Endometrial microvascular endothelial cells (primary cell): ENCODE data around the gene MBTPS2. TPM values are rescaled to one million over a fixed set of nuclear protein-coding genes. Genes with fewer than 3 reads are reported as not detected.
"Not testable (repeated sequence)": the region's sequence is repeated elsewhere in the genome, so short reads cannot be mapped to it uniquely, and the experiment has no call there.

Source experiments
- in situ Hi-C: cut with HindIII; loops from 2 replicates; pipeline ENCODE4 v1.10.0; 2017; ENCODE audit warnings: low sequenced_read_pairs, low pct_unique_long_range_greater_than_20kb; ENCODE audit errors: inconsistent ontology term
- total RNA-seq: library from RNA; depleted of rRNA; stranded (reverse); fragments of >200 nt; gene quantifications from one replicate; pipeline ENCODE4 v1.2.3, GENCODE V29; 2015; ENCODE audit errors: inconsistent ontology term

MBTPS2 gene
- 11.7 TPM for total RNA-seq

DNA sequence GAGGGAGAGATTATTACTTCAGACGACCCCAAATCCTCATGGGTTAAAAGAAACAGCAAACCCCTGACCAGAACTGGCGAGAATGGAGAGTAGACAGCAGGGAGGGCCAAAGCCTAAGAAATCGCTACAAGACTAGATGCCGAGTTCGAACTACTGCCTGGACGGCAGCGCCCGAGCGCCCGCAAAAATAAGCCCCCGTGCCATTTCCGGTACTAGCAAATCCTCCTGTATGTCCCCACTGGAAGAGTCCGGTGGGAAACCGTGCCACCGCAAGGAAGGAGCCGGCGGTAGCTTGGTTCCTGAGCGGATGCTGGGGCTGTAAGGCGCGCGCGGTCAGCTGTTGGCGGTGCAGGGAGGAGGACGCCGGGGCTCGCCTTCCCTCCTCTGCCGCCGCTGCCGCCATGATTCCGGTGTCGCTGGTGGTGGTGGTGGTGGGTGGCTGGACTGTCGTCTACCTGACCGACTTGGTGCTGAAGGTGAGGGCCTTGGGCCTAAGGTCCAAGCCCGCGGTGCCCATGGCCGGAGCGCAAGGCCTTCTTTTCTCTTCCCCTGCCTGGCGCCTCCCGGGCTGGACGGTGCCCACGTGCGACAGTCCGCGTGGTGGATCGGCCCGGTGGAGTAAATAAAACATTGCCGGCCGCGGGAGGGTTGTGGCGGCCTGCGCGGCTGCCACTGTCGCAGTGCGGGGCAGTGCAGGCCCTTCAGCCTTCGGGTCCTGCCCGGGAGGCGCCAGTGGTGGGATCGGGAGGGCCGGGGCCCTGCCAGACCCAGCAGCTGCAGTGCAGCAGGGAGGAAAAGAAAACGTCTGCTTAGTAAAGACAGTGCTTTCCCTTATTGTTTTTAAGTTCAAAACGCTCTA is at the start of gene MBTPS2:
Gene MBTPS2 (plus strand): TSS at position 284 of the 859 bp plus-strand sequence. CDS start 118 bp downstream, at position 402.
- in situ Hi-C loops = no loop called here

DNA sequence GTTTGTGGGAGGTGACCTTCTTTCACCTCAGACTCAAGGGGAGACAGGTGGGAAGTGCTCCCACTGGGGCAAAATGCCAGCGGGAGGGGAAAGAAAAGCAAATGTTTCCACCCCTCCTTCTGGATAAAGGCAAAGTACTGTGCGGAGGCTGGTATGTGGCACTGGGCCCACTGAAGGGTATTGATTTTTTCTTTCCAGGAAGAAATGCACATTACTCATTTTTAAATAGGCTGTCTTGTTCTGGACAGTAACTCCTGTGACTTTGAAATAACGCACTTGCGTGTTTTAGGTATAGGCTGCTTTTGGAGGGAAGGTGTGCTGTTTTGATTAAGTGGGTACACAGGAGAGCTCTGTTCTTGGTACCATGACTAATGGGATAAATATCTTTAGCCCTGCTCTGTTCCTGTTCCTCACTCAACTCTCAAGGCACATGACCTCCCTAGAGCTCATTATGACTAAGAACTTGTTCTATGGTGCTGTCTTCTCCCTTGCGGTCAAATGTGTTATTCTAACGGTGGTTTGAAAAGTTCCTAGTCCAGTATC is 40.7 kb upstream of the MBTPS2 start:
- in situ Hi-C loops = no loop called here

DNA sequence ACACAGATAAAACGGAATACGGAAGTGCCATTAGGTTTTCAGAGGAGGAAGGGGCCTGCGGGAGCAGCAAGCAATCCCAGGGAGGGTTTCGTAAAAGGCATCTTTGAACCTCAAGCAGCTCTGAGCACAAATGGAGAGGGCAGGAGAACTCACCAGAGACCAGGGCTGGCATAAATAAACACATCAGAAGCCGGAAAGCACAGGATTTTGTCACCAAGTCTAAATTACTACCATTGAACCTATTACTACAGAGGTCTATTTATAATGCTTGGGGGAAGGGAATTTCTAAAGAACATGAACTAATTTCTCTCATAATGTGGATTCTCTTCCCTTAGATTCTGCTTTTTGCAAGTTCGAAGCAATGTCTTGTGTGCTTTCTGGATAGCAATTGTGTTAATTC is 39.6 kb upstream of the MBTPS2 start:
- in situ Hi-C loops = no loop called here

DNA sequence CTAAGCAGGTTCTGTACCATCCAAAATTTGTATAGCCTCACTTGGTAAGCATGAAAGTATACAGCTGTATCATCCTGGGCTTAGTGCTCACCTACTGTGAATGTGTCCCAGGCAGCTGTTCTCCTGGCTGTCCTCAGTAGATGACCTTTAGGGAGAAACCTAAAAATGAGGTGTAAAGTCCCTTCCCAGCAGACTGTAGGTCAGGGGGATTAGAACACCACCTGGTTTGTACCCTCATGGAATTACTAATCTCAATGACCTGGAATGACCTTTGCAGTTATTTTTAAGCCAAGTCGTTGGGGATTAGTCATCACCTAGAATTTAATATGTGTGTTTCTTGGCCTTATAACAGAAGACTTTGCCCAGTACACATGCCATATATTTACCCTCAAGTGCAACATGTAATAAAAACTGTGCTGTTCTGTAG is 39.1 kb upstream of the MBTPS2 start:
- in situ Hi-C loops = no loop called here

DNA sequence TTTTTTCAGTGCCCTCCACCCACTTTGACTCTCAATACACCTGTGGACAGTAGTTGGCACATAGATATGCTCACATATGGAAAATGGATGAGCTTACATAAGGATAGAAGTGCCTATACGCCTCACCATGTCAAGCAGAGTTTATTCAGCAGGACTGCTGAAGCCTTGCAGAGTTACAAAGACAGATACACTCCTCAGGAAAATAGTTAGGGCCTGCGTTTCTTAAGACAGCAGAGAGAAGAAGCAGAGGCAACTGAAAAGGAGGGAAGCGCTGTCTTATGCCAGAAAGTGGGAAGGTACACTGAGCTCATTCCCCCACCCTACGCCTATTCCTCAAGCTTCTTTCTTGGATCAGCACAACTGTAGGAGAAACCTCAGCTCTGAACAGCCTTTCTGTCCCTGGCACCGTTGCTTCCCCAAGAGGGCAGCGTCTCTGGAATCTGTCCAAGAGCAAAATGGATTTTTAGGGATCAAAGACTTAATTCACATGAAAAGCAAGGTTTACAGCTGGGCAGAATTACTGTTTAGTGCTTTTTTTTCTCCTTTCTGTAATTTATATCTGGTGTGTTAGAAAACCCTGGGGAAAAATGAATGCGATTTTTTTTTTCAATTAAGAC is 37.3 kb upstream of the MBTPS2 start:
- in situ Hi-C loops = no loop called here

DNA sequence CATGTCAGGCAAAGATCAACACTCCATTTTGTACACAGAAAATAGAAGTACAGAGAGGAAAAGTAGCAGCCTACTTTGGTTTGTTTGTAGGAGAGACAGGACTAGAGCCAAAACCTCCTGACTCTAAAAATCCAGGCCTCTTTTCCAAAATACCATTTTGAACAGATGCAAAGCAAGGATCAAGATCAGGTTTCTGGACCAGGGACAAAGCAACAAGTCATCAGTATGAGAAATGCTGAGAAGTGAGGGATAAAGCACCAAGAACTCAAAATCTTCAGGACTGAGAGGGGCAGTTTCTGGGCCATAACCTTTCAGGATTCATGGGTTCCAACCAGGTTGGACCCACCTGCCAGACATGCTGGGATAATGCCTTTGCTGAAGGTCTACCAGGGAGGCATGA is 36.6 kb upstream of the MBTPS2 start:
- in situ Hi-C loops = no loop called here

DNA sequence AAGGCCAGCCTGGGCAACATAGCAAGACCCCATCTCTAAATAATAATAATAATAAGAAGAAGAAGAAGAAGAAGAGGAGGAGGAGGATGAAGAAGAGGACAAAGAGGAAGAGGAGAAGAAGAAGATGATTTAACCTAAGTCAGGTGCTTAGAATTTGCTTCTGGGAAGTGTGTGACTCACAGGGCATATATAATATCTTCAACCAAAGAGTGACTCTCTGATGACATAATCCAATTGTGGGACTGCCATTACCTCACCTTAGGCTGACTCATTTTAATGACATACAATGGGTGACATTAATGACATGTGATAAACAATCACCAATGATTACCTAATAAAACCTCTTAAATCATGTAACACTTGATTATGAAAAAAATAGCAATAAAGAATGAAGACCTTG is 32.7 kb upstream of the MBTPS2 start:
- in situ Hi-C loops = no loop called here

DNA sequence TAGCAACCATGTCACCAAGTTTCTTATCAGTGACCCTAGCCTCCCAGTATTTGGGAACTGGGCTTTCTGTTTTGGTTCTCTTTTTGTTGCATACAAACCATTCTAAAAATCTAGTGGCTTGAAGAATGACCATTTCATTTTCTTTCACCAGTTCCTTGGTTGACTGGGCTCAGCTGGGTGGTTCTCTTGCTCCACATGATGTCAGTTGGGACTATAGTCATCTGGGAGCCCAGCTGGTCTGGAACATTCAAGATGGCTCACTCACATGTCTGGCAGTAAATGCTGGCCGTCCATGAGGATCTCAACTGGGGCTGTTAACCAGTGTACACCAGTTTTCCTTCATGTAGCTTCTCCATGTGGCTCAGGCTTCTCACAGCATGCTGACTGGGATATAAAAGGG is 27.6 kb upstream of the MBTPS2 start:
- in situ Hi-C loops = no loop called here

DNA sequence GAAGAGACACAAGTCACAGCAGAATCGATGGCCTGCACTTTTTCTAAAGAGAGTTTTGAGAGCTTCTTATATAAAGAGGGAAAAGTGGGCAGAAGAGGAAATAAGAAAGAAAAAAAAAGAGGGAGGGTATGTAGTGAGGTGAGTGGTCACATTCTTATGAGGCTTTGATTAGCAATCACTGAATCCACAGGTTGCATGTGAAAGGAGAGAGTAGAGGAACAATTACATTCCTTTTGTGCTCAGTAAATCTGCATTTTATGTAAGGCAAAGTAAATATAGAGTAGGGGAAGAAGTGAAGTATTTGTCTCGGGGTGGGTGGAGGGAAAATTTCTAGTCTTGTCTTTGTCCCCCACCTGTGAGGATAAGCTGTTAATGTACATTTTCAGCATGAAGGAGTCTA is 26.8 kb upstream of the MBTPS2 start:
- in situ Hi-C loops = no loop called here

DNA sequence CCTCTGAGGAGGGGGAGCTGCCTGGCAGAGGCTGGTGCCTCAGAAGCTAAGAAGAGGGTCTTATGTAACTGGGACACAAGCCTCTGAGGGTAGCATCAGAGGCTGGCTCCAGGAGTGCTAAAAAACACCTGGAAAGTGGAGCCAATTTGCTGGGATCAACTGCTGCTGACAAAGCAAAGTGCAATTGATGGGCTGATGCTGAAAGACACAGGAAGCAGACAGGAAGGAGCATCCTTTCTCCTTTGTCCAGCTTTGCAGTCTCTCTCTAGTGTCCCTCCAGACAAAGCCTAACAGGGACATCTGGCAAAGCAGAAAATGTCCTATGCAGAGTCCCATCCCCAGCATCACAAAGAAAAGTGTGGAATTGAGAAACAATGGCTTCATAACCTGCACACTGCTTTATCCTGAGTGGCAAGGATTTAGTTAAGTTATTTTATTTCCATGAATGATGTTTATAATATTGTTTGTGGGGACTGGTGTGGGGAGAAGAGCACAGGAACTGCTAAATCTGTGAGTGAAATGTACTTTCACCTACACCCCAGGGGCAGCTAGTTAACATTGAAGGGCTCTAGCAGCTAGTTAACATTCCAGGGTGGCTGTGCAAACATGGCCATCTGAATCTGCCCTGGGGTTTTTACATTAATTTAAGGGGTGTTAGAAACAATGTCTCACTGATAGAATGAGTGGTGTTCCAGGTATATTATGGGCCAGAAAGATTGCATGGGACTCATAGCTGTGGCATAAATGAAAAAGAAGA is 25.6 kb upstream of the MBTPS2 start:
- in situ Hi-C loops = no loop called here

DNA sequence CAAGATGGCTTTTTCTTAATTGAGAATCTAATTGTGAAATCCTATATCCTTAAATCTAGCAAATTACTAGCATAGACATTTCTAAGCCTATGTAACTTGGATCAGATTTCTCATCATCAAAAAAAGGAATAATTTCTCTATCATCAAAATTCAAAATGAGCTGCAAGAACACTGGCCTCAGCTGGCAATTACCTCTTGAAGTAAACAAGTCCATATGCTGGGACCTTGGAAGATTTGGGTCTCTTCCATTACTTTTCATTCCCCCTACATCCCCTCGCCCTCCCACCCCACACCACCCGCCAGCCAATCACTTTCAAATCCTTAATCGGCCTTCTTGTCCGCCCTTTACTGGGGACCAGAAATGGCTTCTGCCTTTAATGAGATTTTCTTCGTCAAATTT is 23.3 kb upstream of the MBTPS2 start:
- in situ Hi-C loops = no loop called here

DNA sequence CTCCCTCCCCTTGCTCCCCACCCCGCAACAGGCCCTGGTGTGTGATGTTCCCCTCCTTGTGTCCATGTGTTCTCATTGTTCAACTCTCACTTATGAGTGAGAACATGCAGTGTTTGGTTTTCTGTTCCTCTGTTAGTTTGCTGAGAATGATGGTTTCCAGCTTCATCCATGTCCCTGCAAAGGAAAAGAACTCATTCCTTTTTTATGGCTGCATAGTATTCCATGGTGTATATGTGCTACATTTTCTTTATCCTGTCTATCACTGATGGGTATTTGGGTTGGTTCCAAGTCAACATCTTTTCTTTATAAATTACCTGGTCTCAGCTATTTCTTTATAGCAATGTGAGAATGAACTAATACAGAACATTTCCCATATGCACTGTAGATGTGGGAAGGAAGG is 19.2 kb upstream of the MBTPS2 start:
- in situ Hi-C loops = not testable (repeated sequence)

DNA sequence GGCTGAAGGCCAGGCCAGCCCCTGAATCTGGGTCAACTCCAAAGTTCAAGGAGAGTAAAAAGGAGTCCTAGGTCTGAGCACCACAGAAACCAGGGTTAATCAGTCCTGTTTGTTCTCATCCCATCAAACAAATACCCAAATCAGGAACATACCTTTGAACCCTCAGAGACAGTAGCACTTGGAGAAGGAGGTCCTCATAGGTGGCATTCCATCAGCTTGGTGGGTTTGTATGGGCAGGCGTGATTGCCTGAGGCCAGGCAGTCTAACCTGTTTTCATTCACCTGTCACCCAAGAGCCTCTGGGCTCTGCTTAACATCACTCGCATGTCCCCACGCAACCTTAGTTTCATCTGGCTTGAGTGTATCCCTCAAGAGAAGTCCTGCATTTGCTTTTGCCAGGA is 17.5 kb upstream of the MBTPS2 start:
- in situ Hi-C loops = no loop called here

DNA sequence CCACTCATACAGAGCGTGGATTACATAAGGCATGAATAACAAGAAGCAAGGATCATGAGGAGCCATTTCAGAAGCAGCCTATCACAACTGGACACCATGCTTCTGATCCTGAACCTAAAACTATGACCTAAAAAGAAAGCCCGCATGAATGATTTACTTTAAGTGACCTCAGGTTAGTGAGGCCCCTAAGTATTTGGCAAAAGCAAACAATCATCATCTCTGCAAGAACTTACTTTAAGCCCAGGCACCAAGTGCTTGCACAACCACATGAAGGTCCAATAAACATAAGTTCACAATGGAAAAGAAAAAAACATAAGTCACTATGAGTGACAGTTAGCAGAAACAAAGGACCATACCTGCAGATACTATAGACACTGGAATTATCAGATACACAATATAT is 7.9 kb upstream of the MBTPS2 start:
- in situ Hi-C loops = no loop called here

DNA sequence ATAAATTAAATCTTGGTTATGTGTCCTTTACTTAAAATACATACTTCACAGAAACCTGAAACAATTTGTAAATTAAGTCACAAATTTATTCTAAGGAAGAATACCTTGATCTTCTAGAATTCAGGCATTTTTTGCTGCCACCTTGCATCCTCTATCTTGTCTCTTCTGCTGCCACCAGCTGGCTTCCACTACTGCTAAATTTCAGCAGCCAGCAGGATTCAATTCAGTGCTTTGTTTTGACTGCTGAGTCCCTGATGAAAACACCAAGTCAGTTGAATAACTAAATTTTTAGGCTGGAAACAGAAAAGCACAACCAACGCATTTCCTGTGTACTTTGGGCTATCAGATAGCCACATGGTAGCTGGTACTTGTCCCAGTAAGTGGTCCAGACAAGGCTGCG is 2.4 kb upstream of the MBTPS2 start:
- in situ Hi-C loops = no loop called here

DNA sequence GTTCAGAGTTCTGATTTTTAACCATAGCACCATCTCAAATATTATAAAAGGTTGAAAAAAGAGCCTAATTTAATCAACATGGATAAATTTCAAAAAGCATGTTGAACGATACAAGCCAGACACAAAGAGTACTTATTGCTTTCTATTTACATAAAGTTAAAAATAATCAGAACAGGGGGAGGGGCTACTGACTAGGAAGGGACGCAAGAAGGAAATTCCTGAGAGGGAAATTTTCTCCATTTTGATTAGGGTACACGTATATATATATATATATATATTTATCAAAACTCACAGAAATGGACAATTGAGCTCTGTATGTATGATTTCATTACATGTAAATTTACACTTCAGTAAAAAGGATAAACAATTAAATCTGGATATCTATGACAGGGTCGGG is 482 bp upstream of the MBTPS2 start:
- in situ Hi-C loops = no loop called here

DNA sequence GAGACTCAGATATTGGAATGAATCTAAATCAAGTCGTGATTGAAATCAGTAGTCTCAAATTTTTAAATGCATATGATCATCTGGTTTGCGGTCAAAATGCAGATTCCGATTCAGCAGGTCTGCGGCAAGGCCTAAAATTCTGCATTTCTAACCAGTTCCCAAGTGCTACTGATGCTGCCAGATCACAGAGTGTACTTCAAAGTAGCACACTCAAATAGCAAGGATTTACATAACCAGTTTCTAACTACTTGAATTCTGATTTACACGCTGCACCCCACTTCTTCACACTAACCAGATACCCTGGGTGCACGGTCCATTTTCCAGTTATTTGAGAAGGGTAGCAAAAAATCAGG is 752 bp downstream of the MBTPS2 start:
- in situ Hi-C loops = no loop called here

DNA sequence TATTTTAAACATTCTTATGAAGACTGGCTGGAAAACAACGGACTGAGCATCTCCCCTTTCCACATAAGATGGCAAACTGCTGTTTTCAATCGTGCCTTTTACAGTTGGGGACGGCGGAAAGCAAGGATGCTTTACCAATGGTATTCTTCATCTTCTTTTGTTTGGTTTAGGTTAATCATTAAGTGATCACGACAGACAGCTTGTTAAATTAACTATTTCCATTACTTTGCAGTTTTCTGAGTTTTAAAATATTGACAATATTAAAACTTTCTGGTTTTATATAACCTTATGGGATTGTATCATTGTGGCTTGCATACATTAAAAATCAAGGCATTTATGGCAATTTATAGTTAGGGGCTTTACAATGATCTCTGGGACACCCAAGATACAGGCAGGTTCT is 3.8 kb downstream of the MBTPS2 start:
- in situ Hi-C loops = no loop called here

DNA sequence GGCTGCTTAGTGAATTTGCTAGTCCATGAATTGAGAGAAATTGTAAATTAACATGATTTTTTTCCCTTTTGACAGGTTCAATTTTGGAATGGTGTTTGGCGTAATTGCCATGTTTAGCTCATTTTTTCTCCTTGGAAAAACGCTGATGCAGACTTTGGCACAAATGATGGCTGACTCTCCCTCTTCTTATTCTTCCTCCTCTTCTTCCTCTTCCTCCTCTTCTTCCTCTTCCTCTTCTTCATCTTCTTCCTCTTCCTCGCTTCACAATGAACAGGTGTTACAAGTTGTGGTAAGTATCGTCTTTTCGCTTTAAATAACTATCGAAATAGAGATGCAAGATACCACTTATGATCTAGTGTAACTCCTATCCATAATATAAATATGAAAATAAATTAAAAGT is 5.7 kb downstream of the MBTPS2 start:
- in situ Hi-C loops = no loop called here

DNA sequence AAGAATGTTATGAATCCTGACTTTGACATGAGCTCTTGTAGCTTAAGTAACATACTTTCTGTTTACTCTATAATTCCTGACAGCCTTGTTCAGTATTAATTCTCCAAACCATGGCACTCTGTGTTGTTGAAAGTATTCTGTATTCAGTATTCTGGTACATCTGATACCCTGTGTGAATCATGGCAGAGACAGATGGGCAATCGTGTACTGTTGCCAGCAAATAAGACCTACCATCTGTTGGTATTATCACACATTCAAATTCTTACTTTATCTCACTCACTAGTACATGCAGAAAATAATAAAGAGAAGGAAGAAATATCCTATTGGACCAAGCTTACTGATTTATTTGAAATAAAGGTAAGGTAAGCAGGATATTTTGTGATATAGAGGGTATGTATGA is 7.9 kb downstream of the MBTPS2 start:
- in situ Hi-C loops = no loop called here
